ENCODE data around the gene PCDHGA11. TPM values are rescaled to one million over a fixed set of nuclear protein-coding genes. Genes with fewer than 3 reads are reported as not detected.
A peak's percentile ranks its signal among the peaks of the same experiment; 100 is the strongest.

Gene PCDHGA11
- total and polyA plus RNA-seq, 9 of the 15 experiments (the other 6 are each of a cell fraction or from before 2014, with no cell fraction given): 0.04 to 0.07 (median 0.04) TPM; not detected in 4

GRCh38 chr5:141413540-141414069 is 7.2 kb upstream of the PCDHGA11 start:
- Histone ChIP-seq H3K9ac (ENCODE audit: insufficient read depth in 1 of 2, low read depth in 2 of 2, low read length in 2 of 2) (no peak overlapping the region), H3K27me3 (ENCODE audit: control insufficient read depth in 2 of 2, insufficient read depth in 2 of 2, low read length in 2 of 2) (peaks cover 7 to 33% of the 10 kb centered on the region in 2 experiments; a peak in 4 of 5 replicates), H4K20me1 (replicated peaks; ENCODE audit: control insufficient read depth, insufficient read depth, low read length) (no peaks in the 10 kb centered on the region), H3K4me3 (0 out of 2 replicates have a peak overlapping the region, but pooled peaks have one; percentile 21), H3K4me2 (ENCODE audit: insufficient read depth, low read length) (peak overlapping the region; percentile 21), H2AFZ (ENCODE audit: low read depth, low read length) (peak overlapping the region; percentile 69; the same call in 1 of the 2 replicates), H3K9me1 (ENCODE audit: control insufficient read depth, insufficient read depth, low read length) (no peaks in the 10 kb centered on the region), H3K9me3 (replicated peaks; ENCODE audit: control insufficient read depth, insufficient read depth, low read depth, low read length) (no peaks in the 10 kb centered on the region; the same call in 1 of the 2 replicates), H3K36me3 (ENCODE audit: control insufficient read depth, insufficient read depth, low read length) (no peaks in the 10 kb centered on the region), H3K79me2 (ENCODE audit: control insufficient read depth, insufficient read depth, low read length) (no peaks in the 10 kb centered on the region), H3K27ac (ENCODE audit: extremely low read depth, low read depth, low read length) (no peak overlapping the region), H3K4me1 (replicated peaks in 1 of 2; ENCODE audit: control insufficient read depth in 2 of 2, insufficient read depth in 2 of 2, low read length in 2 of 2) (peaks cover 0 to 27% of the 10 kb centered on the region in 2 experiments; a peak in 2 of 5 replicates)
- WGBS (ENCODE audit: insufficient coverage, low coverage, missing lambda C conversion rate): 9% methylated on average over 25 of the region's 25 CpGs
- intact Hi-C loops (cut with micrococcal nuclease): loop anchor here (5.0 kb wide), 1 partner anchor 109 kb away; no protein-coding TSS in a partner anchor
- ChIA-PET POLR2A (interaction anchor here (0.8 to 1.9 kb wide), 3 partner anchors 8 to 262 kb away, joined by 4 to 7 read pairs (median 4); partner anchors contain the start of gene PCDHGA11), CTCF (ENCODE audit: low intra/inter-chr PET ratio) (interaction anchor here (0.6 to 1.5 kb wide), 3 partner anchors 125 to 400 kb away, joined by 3 to 4 read pairs (median 3); no protein-coding TSS in a partner anchor)
- TF ChIP-seq KLF16 (IDR thresholded peaks at IDR 0.05): no peak
- TF ChIP-seq HDAC6 (IDR thresholded peaks at IDR 0.05; ENCODE audit: low read depth, low read length): no peak
- no peak for TF ChIP-seq ZNF3 (CRISPR knock-in tag; IDR thresholded peaks at IDR 0.05)
- no peak for TF ChIP-seq ZNF175 (CRISPR knock-in tag; IDR thresholded peaks at IDR 0.05; ENCODE audit: low read depth)
- TF ChIP-seq, protein P1, sequence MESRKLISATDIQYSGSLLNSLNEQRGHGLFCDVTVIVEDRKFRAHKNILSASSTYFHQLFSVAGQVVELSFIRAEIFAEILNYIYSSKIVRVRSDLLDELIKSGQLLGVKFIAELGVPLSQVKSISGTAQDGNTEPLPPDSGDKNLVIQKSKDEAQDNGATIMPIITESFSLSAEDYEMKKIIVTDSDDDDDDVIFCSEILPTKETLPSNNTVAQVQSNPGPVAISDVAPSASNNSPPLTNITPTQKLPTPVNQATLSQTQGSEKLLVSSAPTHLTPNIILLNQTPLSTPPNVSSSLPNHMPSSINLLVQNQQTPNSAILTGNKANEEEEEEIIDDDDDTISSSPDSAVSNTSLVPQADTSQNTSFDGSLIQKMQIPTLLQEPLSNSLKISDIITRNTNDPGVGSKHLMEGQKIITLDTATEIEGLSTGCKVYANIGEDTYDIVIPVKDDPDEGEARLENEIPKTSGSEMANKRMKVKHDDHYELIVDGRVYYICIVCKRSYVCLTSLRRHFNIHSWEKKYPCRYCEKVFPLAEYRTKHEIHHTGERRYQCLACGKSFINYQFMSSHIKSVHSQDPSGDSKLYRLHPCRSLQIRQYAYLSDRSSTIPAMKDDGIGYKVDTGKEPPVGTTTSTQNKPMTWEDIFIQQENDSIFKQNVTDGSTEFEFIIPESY (CRISPR knock-in tag; IDR thresholded peaks at IDR 0.05): no peak
- TF ChIP-seq ARID1B (IDR thresholded peaks at IDR 0.05): no peak
- TF ChIP-seq ATF2 (CRISPR knock-in tag; IDR thresholded peaks at IDR 0.05): no peak
- TF ChIP-seq GATAD2A (IDR thresholded peaks at IDR 0.05): no peak
- TF ChIP-seq THRAP3 (IDR thresholded peaks at IDR 0.05; ENCODE audit: borderline replicate concordance): no peak
- TF ChIP-seq TBP (optimal IDR thresholded peaks at IDR 0.05; ENCODE audit: low read depth, low read length): no peak
- ATAC-seq: no peak
- no TSS peak for BruUV-seq (replicated peaks)
- no peak for FAIRE-seq
- DNase-seq (ENCODE audit: extremely low read depth in 1 of 4, low spot score in 3 of 4): no peak
- in situ Hi-C loops (cut with MboI): no loop called here
